ENCODE measurements around the gene CMTM5.

CMTM5 gene

GRCh38 chr14:23358553-23359166 lies 18.2 kb upstream of the CMTM5 start:
- DNase-seq (ENCODE audit: low spot score) = no peak

GRCh38 chr14:23359167-23359626 lies 17.6 kb upstream of the CMTM5 start:
- no peak for DNase-seq (ENCODE audit: low spot score)

- no peak for DNase-seq (ENCODE audit: low spot score)
These were observed 17.0 kb upstream of the CMTM5 start for GRCh38 chr14:23359722-23360447.

GRCh38 chr14:23360496-23360895 lies 16.4 kb upstream of the CMTM5 start:
- peak; percentile 85 for DNase-seq (ENCODE audit: low spot score)

GRCh38 chr14:23361320-23361719 lies 15.5 kb upstream of the CMTM5 start:
- DNase-seq (ENCODE audit: low spot score) = peak; percentile 85

GRCh38 chr14:23361763-23362162 lies 15.1 kb upstream of the CMTM5 start:
- DNase-seq (ENCODE audit: low spot score) = no peak

GRCh38 chr14:23362200-23362599 lies 14.6 kb upstream of the CMTM5 start:
- DNase-seq (ENCODE audit: low spot score) = peak; percentile 39

GRCh38 chr14:23364164-23365035 lies 12.4 kb upstream of the CMTM5 start:
- peak; percentile 92 for DNase-seq (ENCODE audit: low spot score)

- DNase-seq (ENCODE audit: low spot score) = no peak
These were observed 11.7 kb upstream of the CMTM5 start, which contains the start of gene EFS for GRCh38 chr14:23365036-23365731. Gene EFS (minus strand): TSS chr14:23365172. CDS start chr14:23365025, 147 bp downstream.

- peak; percentile 86 for DNase-seq (ENCODE audit: low spot score)
These were observed 11.0 kb upstream of the CMTM5 start for GRCh38 chr14:23365732-23366425.

GRCh38 chr14:23366426-23366921 lies 10.4 kb upstream of the CMTM5 start:
- DNase-seq (ENCODE audit: low spot score) = peak; percentile 69

- DNase-seq (ENCODE audit: low spot score) = no peak
These were observed 6.6 kb upstream of the CMTM5 start for GRCh38 chr14:23370221-23370620.

GRCh38 chr14:23371865-23372264 lies 5.0 kb upstream of the CMTM5 start:
- no peak for DNase-seq (ENCODE audit: low spot score)

- DNase-seq (ENCODE audit: low spot score) = no peak
These were observed 4.3 kb upstream of the CMTM5 start, which contains the start of gene IL25 for GRCh38 chr14:23372509-23372908. Gene IL25 (plus strand): TSS chr14:23372809.

- DNase-seq (ENCODE audit: low spot score) = no peak
These were observed 3.8 kb upstream of the CMTM5 start for GRCh38 chr14:23373041-23373440.

- DNase-seq (ENCODE audit: low spot score) = no peak
These were observed 1.2 kb upstream of the CMTM5 start for GRCh38 chr14:23375527-23376251.

- DNase-seq (ENCODE audit: low spot score) = no peak
These were observed 328 bp downstream of the CMTM5 start for GRCh38 chr14:23377198-23377550.

GRCh38 chr14:23377573-23378563 lies 1.0 kb downstream of the CMTM5 start:
- DNase-seq (ENCODE audit: low spot score) = no peak

- no peak for DNase-seq (ENCODE audit: low spot score)
These were observed 1.9 kb downstream of the CMTM5 start for GRCh38 chr14:23378612-23379220.

Measured in pons (tissue), 1 donor.